GM19395 (cell line): Measurements from ENCODE around the gene R3HDM2.

Experiments used
- ATAC-seq: cut with Tn5 transposase; IDR thresholded peaks from one replicate; pipeline ENCODE4 v1.9.1; 2021; ENCODE audit warnings: mild to moderate bottlenecking, moderate library complexity; ENCODE audit not compliant: unreplicated experiment

R3HDM2 gene

GRCh38 chr12:57208631-57209282 is 222.1 kb downstream of the R3HDM2 start:
- no peak for ATAC-seq

GRCh38 chr12:57207731-57208630 is 222.9 kb downstream of the R3HDM2 start:
- ATAC-seq = no peak

GRCh38 chr12:57205931-57206330 is 224.9 kb downstream of the R3HDM2 start:
- ATAC-seq = no peak

- ATAC-seq = no peak
These were observed 225.7 kb downstream of the R3HDM2 start for GRCh38 chr12:57205186-57205585.

GRCh38 chr12:57204454-57204853 is 226.4 kb downstream of the R3HDM2 start:
- no peak for ATAC-seq

- no peak for ATAC-seq
These were observed 227.1 kb downstream of the R3HDM2 start for GRCh38 chr12:57203791-57204190.
